ENCODE results near the gene DSCAML1.

Gene DSCAML1

GRCh38 chr11:117657794-117658193, 139.2 kb downstream of the DSCAML1 start:
- Histone ChIP-seq H3K4me3 (ENCODE audit: low read depth, low read length) (no peak overlapping the region), H3K4me1 (ENCODE audit: control insufficient read depth, insufficient read depth, low read length) (no peaks in the 10 kb centered on the region), H3K9ac (ENCODE audit: low read length) (no peak overlapping the region), H3K27me3 (ENCODE audit: control insufficient read depth, insufficient read depth, low read length) (peaks cover 6% of the 10 kb centered on the region; the same call in 1 of the 2 replicates), H3K27ac (ENCODE audit: low read depth, low read length) (no peak overlapping the region), H3K9me3 (ENCODE audit: control insufficient read depth, insufficient read depth, low read depth, low read length) (no peaks in the 10 kb centered on the region), H3K36me3 (ENCODE audit: control insufficient read depth, insufficient read depth, low read length) (no peaks in the 10 kb centered on the region)

- H3K27me3 ChIP-seq (ENCODE audit: control insufficient read depth, insufficient read depth, low read length) = peaks cover 6% of the 10 kb centered on the region; the same call in 1 of the 2 replicates
- H3K36me3 ChIP-seq (ENCODE audit: control insufficient read depth, insufficient read depth, low read length) = no peaks in the 10 kb centered on the region
- H3K4me1 ChIP-seq (ENCODE audit: control insufficient read depth, insufficient read depth, low read length) = no peaks in the 10 kb centered on the region
- H3K4me3 ChIP-seq (ENCODE audit: low read depth, low read length) = no peak overlapping the region
- no peak overlapping the region for H3K27ac ChIP-seq (ENCODE audit: low read depth, low read length)
- H3K9me3 ChIP-seq (ENCODE audit: control insufficient read depth, insufficient read depth, low read depth, low read length) = no peaks in the 10 kb centered on the region
- no peak overlapping the region for H3K9ac ChIP-seq (ENCODE audit: low read length)
These were observed 142.4 kb downstream of the DSCAML1 start for GRCh38 chr11:117654281-117655255.

GRCh38 chr11:117652521-117652920, 144.5 kb downstream of the DSCAML1 start:
- no peaks in the 10 kb centered on the region for H3K9me3 ChIP-seq (ENCODE audit: control insufficient read depth, insufficient read depth, low read depth, low read length)
- no peaks in the 10 kb centered on the region for H3K36me3 ChIP-seq (ENCODE audit: control insufficient read depth, insufficient read depth, low read length)
- no peak overlapping the region for H3K4me3 ChIP-seq (ENCODE audit: low read depth, low read length)
- no peak overlapping the region for H3K27ac ChIP-seq (ENCODE audit: low read depth, low read length)
- H3K4me1 ChIP-seq (ENCODE audit: control insufficient read depth, insufficient read depth, low read length) = no peaks in the 10 kb centered on the region
- H3K27me3 ChIP-seq (ENCODE audit: control insufficient read depth, insufficient read depth, low read length) = no peaks in the 10 kb centered on the region
- no peak overlapping the region for H3K9ac ChIP-seq (ENCODE audit: low read length)

- Histone ChIP-seq H3K9ac (ENCODE audit: low read length) (no peak overlapping the region), H3K4me1 (ENCODE audit: control insufficient read depth, insufficient read depth, low read length) (no peaks in the 10 kb centered on the region), H3K4me3 (ENCODE audit: low read depth, low read length) (no peak overlapping the region)
These were observed 147.5 kb downstream of the DSCAML1 start for GRCh38 chr11:117649296-117650055.

DNA sequence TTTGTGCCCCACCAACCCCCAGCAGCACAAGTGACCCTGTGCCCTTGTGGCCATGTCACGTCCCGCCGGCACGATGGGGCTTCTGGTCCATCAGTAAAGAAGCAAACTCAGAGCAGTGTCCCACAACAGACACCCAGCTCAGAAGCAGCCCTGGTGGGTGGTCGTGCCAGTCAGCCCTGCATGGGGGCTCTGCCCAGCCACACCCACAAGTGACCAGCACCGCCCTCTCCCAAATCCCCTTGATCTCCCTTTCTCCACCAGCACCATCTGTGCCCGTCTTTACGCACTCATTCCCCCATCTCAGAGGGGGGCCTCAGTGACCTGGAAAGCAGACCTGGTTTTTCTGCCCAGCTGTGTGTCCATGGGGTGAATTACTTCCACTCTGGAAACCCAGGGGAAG, 149.1 kb downstream of the DSCAML1 start:
- no peaks in the 10 kb centered on the region for H3K27me3 ChIP-seq (ENCODE audit: control insufficient read depth, insufficient read depth, low read length)

More at GRCh38 chr11:117649296-117650055, 147.5 kb downstream of the DSCAML1 start:
- Histone ChIP-seq H3K36me3 (ENCODE audit: control insufficient read depth, insufficient read depth, low read length) (no peaks in the 10 kb centered on the region), H3K27ac (ENCODE audit: low read depth, low read length) (no peak overlapping the region), H3K9me3 (ENCODE audit: control insufficient read depth, insufficient read depth, low read depth, low read length) (no peaks in the 10 kb centered on the region), H3K27me3 (ENCODE audit: control insufficient read depth, insufficient read depth, low read length) (no peaks in the 10 kb centered on the region)

GRCh38 chr11:117647207-117647606, 149.8 kb downstream of the DSCAML1 start:
- Histone ChIP-seq H3K27ac (ENCODE audit: low read depth, low read length) (no peak overlapping the region), H3K9me3 (ENCODE audit: control insufficient read depth, insufficient read depth, low read depth, low read length) (no peaks in the 10 kb centered on the region), H3K36me3 (ENCODE audit: control insufficient read depth, insufficient read depth, low read length) (no peaks in the 10 kb centered on the region), H3K27me3 (ENCODE audit: control insufficient read depth, insufficient read depth, low read length) (no peaks in the 10 kb centered on the region), H3K9ac (ENCODE audit: low read length) (no peak overlapping the region), H3K4me3 (ENCODE audit: low read depth, low read length) (no peak overlapping the region), H3K4me1 (ENCODE audit: control insufficient read depth, insufficient read depth, low read length) (peaks cover 5% of the 10 kb centered on the region; the same call in 1 of the 2 replicates)

More for the DNA sequence above, 149.1 kb downstream of the DSCAML1 start:
- Histone ChIP-seq H3K4me1 (ENCODE audit: control insufficient read depth, insufficient read depth, low read length) (peaks cover 5% of the 10 kb centered on the region; the same call in 1 of the 2 replicates), H3K27ac (ENCODE audit: low read depth, low read length) (no peak overlapping the region), H3K36me3 (ENCODE audit: control insufficient read depth, insufficient read depth, low read length) (no peaks in the 10 kb centered on the region), H3K9me3 (ENCODE audit: control insufficient read depth, insufficient read depth, low read depth, low read length) (no peaks in the 10 kb centered on the region), H3K4me3 (ENCODE audit: low read depth, low read length) (no peak overlapping the region), H3K9ac (ENCODE audit: low read length) (no peak overlapping the region)

DNA sequence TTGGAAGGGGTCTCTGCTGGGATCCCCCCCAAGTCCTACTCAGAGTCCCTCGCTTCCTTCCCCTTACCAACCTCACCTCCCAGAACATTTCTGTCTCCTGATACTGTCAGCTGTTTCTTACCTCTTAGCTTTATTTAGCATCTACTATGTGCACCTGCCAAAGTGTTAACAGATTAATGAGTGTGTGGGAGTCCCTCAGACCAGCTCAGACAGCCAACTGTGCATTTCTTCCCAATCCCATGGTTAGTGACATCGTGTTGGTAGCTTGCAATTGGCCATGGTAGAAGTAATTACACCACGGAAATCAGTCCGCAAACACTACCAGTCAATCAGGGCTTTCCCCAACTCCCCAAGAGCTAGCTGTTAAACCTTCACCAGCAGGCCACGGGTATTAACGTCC, 150.6 kb downstream of the DSCAML1 start:
- Histone ChIP-seq H3K27ac (ENCODE audit: low read depth, low read length) (no peak overlapping the region), H3K9ac (ENCODE audit: low read length) (no peak overlapping the region), H3K36me3 (ENCODE audit: control insufficient read depth, insufficient read depth, low read length) (no peaks in the 10 kb centered on the region), H3K4me1 (ENCODE audit: control insufficient read depth, insufficient read depth, low read length) (peaks cover 5% of the 10 kb centered on the region; the same call in 1 of the 2 replicates), H3K4me3 (ENCODE audit: low read depth, low read length) (no peak overlapping the region), H3K9me3 (ENCODE audit: control insufficient read depth, insufficient read depth, low read depth, low read length) (no peaks in the 10 kb centered on the region), H3K27me3 (ENCODE audit: control insufficient read depth, insufficient read depth, low read length) (no peaks in the 10 kb centered on the region)

DNA sequence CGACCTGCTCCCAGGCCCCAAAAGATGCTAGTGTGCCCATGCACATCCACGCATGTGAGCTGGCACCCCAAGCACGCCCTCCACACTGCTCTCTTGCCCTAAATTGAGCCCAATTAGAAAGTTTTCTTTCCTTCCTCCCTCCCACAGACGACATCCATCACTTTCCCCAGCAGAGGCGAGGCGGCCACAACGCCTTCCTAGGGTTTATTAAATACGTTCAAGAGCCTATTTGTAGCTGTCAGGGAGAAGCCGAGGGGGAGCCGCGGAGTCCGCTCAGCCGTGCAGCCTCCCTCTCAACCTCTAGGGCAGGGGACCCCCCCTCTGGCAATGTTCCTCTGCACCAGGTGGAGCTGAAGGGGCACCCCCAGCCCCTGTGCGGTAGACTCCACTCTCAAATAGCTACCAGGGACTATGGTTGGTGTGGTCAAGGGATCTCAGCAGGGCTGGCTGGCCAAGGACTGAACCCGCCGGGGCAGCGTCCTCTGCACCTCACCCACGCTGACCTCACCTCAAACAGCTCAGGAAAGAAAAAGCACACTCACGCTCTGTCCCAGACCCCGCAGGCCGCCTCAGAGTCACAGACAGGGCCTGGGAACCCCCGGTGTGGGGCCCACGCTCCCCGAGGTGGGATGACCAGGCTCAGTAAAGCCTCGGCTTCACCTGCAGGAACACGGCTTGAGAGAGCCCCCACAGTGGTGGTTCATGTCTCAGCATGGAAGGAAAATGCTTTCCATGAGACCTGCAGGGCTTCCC, 152.4 kb downstream of the DSCAML1 start:
- Histone ChIP-seq H3K4me1 (ENCODE audit: control insufficient read depth, insufficient read depth, low read length) (peaks cover 5% of the 10 kb centered on the region; the same call in 1 of the 2 replicates), H3K4me3 (ENCODE audit: low read depth, low read length) (no peak overlapping the region), H3K27ac (ENCODE audit: low read depth, low read length) (no peak overlapping the region), H3K9me3 (ENCODE audit: control insufficient read depth, insufficient read depth, low read depth, low read length) (no peaks in the 10 kb centered on the region), H3K9ac (ENCODE audit: low read length) (no peak overlapping the region), H3K36me3 (ENCODE audit: control insufficient read depth, insufficient read depth, low read length) (no peaks in the 10 kb centered on the region), H3K27me3 (ENCODE audit: control insufficient read depth, insufficient read depth, low read length) (no peaks in the 10 kb centered on the region)

GRCh38 chr11:117643606-117644300, 153.3 kb downstream of the DSCAML1 start:
- Histone ChIP-seq H3K9ac (ENCODE audit: low read length) (no peak overlapping the region), H3K36me3 (ENCODE audit: control insufficient read depth, insufficient read depth, low read length) (no peaks in the 10 kb centered on the region), H3K4me1 (ENCODE audit: control insufficient read depth, insufficient read depth, low read length) (peaks cover 5% of the 10 kb centered on the region; the same call in 1 of the 2 replicates), H3K27ac (ENCODE audit: low read depth, low read length) (no peak overlapping the region), H3K4me3 (ENCODE audit: low read depth, low read length) (no peak overlapping the region), H3K9me3 (ENCODE audit: control insufficient read depth, insufficient read depth, low read depth, low read length) (no peaks in the 10 kb centered on the region), H3K27me3 (ENCODE audit: control insufficient read depth, insufficient read depth, low read length) (no peaks in the 10 kb centered on the region)

DNA sequence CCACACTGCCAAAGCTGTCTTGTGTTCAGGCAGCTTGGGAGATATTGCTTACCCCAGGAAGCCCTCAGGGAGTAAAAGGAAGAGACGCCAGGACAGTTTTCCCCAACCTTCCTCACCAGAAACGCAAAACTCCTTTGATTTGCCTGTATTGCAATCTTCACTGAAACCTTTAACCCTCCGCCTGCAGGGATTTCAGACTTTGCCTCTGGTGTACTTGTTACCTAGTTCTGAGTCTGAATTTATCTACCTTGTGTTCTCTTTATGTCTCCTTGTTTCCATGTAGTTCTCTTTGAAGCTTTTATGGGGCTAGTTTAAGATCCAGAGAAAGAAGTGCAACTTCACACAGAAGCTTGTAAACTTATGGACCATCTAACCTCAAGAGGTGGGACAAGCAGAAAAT, 154.2 kb downstream of the DSCAML1 start:
- H3K27me3 ChIP-seq (ENCODE audit: control insufficient read depth, insufficient read depth, low read length) = no peaks in the 10 kb centered on the region

More for the DNA sequence above, 154.2 kb downstream of the DSCAML1 start:
- Histone ChIP-seq H3K9ac (ENCODE audit: low read length) (no peak overlapping the region), H3K9me3 (ENCODE audit: control insufficient read depth, insufficient read depth, low read depth, low read length) (no peaks in the 10 kb centered on the region), H3K36me3 (ENCODE audit: control insufficient read depth, insufficient read depth, low read length) (no peaks in the 10 kb centered on the region), H3K4me1 (ENCODE audit: control insufficient read depth, insufficient read depth, low read length) (peaks cover 5% of the 10 kb centered on the region; the same call in 1 of the 2 replicates), H3K4me3 (ENCODE audit: low read depth, low read length) (no peak overlapping the region), H3K27ac (ENCODE audit: low read depth, low read length) (no peak overlapping the region)

All from HUES6 (cell line).